GM12865 (cell line): ENCODE measurements around the gene RFT1.

Experiments
- DNase-seq: peaks from one replicate; pipeline ENCODE4 v3.0.0; 2010; ENCODE audit warnings: low read depth
- H3K4me3 ChIP-seq: 2 replicates; pipeline ENCODE4 v1.5.1; 2011; ENCODE audit warnings: mild to moderate bottlenecking, low read depth, low read length, control low read depth
- TF ChIP-seq, protein P1 (sequence below): IDR thresholded peaks from 2 replicates; pipeline ENCODE4 v1.5.1; 2011; ENCODE audit warnings: low read length, control low read depth, low read depth, inconsistent platforms; ENCODE audit not compliant: insufficient read depth; ENCODE audit errors: missing control alignments

RFT1 gene

DNA sequence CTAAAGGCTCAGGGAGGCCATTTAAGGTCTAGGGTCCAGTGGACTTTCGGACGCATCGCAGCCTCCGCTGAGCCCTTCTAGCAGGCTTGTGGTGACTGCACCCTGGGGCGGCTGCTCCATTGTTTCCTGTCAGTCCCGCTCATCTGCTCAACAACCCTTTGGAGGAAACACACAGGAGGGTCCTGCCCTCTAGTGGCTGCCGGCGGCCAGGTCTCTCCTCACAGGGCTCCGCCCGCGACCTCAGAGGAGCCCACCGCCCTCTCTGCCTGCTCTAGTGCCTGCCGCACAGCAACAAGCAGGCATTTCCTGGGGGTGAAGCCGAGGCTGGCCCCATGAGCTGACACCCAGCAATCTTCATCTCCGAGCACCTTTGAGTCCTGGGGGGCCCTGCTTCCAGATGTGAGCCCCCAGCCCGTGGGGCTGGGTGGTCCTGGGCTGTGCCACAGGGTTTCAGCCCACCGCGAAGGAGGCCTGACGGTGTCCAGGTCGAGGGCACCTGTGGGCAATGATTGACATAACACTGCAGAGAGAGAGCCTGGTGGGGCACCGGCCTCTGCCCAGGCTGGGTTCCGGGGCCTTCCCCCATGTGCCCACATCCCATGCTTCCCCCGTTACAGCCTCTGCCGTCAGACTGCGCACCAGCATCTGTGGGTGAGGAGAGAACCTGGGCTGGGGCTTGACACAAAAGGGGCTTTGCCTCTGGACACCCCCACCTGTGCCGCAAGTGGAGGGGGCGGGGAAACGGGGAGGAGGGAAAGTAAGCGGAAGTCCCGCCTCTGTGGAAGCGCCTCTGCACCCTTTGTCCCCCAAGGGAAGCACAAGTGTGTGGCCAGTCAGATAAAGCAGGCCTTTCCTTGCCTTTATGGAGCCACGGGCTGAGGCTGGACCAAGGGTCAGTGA lies 57.3 kb downstream of the RFT1 start:
- H3K4me3 ChIP-seq = peak overlapping the region; percentile 87
- TF ChIP-seq, protein P1, sequence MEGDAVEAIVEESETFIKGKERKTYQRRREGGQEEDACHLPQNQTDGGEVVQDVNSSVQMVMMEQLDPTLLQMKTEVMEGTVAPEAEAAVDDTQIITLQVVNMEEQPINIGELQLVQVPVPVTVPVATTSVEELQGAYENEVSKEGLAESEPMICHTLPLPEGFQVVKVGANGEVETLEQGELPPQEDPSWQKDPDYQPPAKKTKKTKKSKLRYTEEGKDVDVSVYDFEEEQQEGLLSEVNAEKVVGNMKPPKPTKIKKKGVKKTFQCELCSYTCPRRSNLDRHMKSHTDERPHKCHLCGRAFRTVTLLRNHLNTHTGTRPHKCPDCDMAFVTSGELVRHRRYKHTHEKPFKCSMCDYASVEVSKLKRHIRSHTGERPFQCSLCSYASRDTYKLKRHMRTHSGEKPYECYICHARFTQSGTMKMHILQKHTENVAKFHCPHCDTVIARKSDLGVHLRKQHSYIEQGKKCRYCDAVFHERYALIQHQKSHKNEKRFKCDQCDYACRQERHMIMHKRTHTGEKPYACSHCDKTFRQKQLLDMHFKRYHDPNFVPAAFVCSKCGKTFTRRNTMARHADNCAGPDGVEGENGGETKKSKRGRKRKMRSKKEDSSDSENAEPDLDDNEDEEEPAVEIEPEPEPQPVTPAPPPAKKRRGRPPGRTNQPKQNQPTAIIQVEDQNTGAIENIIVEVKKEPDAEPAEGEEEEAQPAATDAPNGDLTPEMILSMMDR = peak; percentile 97
- DNase-seq = peak; percentile 90

DNA sequence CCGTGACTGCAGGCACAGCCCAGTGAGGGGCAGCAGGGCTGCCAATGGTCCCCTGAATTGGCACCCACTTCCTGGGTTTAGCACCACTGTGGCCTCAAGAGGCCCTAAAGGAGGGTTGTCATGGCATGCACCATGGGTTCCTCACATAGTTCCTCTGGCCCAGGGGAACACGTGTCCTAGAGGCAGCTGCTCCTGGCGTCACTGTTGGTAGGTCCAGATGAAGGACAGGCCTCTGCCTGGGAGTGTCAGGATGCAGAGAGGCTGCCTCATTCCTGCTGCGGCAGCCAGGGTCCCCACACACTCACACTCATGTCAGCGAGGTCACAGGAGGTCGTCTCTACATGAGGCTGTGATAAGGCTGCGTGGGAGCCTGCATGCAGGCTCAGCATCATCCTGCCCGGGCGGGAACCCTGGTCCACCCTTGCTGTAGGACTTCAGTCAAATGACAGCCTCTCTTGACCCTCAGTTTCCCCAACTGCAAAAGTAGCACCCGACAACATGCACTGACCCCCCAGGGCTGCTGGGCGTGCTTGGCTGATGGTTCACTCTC lies 58.3 kb downstream of the RFT1 start:
- TF ChIP-seq, protein P1 = no peak
- H3K4me3 ChIP-seq = no peak overlapping the region
- DNase-seq = no peak

DNA sequence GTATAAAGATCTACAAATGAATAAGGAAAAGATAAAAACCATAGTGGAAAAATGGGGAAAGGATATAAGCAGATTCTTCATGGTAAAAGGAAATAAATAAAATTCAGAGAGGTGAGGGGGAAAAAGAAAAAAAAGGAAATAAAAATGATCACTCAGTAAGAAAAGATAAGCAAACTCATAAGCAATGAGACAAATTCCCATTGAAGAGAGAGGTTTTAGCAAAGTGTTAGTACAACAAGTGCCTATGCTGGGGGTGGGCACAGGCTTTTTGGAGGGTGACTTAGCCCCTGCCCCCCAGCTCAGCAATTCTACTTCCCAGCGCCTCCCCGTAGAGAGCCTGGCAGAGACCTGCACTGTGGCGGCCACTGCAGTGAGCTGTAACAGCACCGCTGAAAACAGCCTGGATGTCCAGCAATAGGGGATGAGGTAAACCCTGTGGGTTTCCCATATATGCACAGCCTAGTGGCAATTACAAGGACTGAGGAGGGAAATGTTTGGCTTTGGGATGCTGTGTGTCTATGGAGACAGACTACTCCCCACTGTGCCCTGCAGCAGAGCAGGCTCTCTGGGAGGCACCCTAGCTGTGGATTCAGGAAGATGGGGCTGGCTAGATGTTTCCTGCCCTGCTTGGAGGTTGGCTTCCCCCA lies 60.7 kb downstream of the RFT1 start:
- DNase-seq = no peak
- H3K4me3 ChIP-seq = no peak overlapping the region
- TF ChIP-seq, protein P1 = no peak

DNA sequence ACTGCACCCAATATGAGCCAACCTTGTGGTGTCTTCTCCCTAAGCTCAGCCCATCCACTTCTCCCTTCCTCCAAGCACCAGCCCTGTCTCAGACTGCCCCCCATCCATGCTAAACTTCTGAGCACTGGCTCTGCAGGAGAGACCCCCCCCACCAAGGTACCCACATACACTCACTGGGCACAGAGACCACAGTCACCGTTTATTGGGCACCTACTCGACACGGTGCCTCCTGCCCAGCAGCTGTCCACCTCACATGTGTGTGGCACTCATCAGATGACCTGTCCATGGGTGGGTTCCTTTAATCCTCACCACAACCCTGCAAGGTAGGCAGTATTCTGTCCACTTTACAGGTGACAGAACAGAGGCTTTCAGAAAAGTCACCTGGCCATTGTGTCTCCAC lies 62.1 kb downstream of the RFT1 start:
- TF ChIP-seq, protein P1 = no peak

DNA sequence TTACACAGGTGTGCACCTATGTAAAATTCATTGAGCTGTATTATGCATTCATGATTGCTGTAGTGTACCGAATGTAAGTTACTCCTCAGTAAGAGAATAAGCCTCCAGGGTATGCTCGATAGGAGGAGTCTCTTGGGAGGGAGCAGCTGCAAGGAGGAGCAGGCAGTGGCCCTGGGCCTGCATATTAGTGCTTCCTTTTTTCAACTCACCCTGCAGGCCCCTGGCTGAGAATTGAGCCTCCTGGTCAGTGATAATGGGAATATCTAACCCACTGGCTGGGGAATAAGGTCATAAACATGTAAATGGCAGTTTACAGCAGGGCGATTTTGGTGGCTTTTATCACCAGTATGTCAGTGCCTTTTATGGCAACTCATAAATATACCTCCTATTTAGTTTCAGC lies 62.7 kb downstream of the RFT1 start:
- TF ChIP-seq, protein P1 = no peak
- no peak overlapping the region for H3K4me3 ChIP-seq
- DNase-seq = no peak

More for the DNA sequence above, 62.1 kb downstream of the RFT1 start:
- DNase-seq = no peak
- H3K4me3 ChIP-seq = no peak overlapping the region

DNA sequence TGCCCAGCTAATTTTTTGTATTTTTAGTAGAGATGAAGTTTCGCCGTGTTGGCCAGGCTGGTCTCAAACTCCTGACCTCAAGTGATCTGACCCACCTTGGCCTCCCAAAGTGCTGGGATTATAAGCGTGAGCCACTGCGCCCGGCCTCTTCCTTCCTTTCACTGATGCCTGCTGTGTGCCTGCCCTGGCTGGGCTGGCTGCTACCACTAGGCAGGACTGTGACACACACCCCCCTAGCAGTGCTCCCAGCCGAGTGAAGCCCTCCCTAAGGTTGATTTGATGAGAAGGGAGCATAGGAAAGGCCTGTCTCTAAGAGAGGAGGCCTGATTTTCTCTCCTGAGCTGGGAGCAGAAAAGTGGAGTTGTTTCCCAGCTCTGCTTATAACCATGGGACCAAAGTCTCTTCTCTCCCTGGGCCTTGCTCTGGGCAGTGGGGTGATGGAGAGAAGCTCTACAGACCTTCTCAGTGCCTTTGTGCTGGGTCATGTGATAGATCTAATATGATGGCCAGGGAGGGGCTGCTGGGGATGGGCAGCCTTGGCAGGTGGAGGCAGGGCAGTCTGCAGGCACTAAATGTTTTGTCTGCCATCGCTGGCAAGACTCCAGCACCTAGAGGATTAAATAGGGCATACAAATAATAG lies 64.3 kb downstream of the RFT1 start:
- TF ChIP-seq, protein P1 = no peak
- no peak overlapping the region for H3K4me3 ChIP-seq
- DNase-seq = no peak
